Measurements from ENCODE around the gene MAP1S. TPM values are rescaled to one million over a fixed set of nuclear protein-coding genes. Genes with fewer than 3 reads are reported as not detected.
A peak's percentile ranks its signal among the peaks of the same experiment; 100 is the strongest.

The MAP1S gene
- total and polyA plus RNA-seq, 2 of the 13 experiments (the other 11 are each of a cell fraction or from before 2014, with no cell fraction given): 3.8 to 7.3 TPM

GRCh38 chr19:17754634-17755442 lies 35.6 kb downstream of the MAP1S start:
- intact Hi-C loops (cut with micrococcal nuclease; ENCODE audit: unreplicated experiment): no loop called here
- no peak overlapping the region for H3K4me2 ChIP-seq (ENCODE audit: low read depth, low read length)
- H3K27ac ChIP-seq (ENCODE audit: extremely low read length, insufficient read depth, low read length): no peak overlapping the region
- no peaks in the 10 kb centered on the region for H3K79me2 ChIP-seq (ENCODE audit: insufficient read depth, low read length)
- ChIA-PET POLR2A (no interaction called here), CTCF (ENCODE audit: low intra/inter-chr PET ratio, low total read pairs) (no interaction called here)
- 86% methylated on average over 5 of the region's 5 CpGs for WGBS (ENCODE audit: low lambda C conversion rate)
- no peaks in the 10 kb centered on the region for H3K27me3 ChIP-seq (ENCODE audit: control insufficient read depth in 1 of 2, insufficient read depth in 2 of 2, low read length in 2 of 2)
- BruUV-seq (replicated peaks): no TSS peak
- no peak overlapping the region for H2AFZ ChIP-seq (ENCODE audit: low read length)
- in situ Hi-C loops (cut with HindIII; ENCODE audit: extremely low pct_ligation_motif_present, low pct_unique_long_range_greater_than_20kb): no loop called here
- peaks cover 45% of the 10 kb centered on the region for H3K4me1 ChIP-seq (ENCODE audit: insufficient read depth, low read length)
- TF ChIP-seq SATB2 (CRISPR knock-in tag; IDR thresholded peaks at IDR 0.05): no peak
- no peak for TF ChIP-seq ZNF546 (CRISPR knock-in tag; conservative IDR thresholded peaks at IDR 0.05)
- TF ChIP-seq ZNF441 (CRISPR knock-in tag; IDR thresholded peaks at IDR 0.05; ENCODE audit: borderline replicate concordance): no peak
- TF ChIP-seq, protein P1, sequence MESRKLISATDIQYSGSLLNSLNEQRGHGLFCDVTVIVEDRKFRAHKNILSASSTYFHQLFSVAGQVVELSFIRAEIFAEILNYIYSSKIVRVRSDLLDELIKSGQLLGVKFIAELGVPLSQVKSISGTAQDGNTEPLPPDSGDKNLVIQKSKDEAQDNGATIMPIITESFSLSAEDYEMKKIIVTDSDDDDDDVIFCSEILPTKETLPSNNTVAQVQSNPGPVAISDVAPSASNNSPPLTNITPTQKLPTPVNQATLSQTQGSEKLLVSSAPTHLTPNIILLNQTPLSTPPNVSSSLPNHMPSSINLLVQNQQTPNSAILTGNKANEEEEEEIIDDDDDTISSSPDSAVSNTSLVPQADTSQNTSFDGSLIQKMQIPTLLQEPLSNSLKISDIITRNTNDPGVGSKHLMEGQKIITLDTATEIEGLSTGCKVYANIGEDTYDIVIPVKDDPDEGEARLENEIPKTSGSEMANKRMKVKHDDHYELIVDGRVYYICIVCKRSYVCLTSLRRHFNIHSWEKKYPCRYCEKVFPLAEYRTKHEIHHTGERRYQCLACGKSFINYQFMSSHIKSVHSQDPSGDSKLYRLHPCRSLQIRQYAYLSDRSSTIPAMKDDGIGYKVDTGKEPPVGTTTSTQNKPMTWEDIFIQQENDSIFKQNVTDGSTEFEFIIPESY (CRISPR knock-in tag; IDR thresholded peaks at IDR 0.05): peak; percentile 62; the same call in 1 of the 2 replicates
- TF ChIP-seq ZMYM3 (CRISPR knock-in tag; IDR thresholded peaks at IDR 0.05): peak; percentile 68
- TF ChIP-seq SP140L (CRISPR knock-in tag; IDR thresholded peaks at IDR 0.05; ENCODE audit: borderline replicate concordance): no peak
- TF ChIP-seq ZNF543 (CRISPR knock-in tag; IDR thresholded peaks at IDR 0.05): no peak
- TF ChIP-seq MYNN (CRISPR knock-in tag; IDR thresholded peaks at IDR 0.05; ENCODE audit: low read depth): peak; percentile 92; the same call in 1 of the 2 replicates
- no peak for TF ChIP-seq ZNF160 (CRISPR knock-in tag; IDR thresholded peaks at IDR 0.05)
- TF ChIP-seq TARDBP (CRISPR knock-in tag; IDR thresholded peaks at IDR 0.05): no peak
- peak; percentile 95 for TF ChIP-seq ZNF629 (CRISPR knock-in tag; conservative IDR thresholded peaks at IDR 0.05)
- no peak for TF ChIP-seq CEBPB (IDR thresholded peaks at IDR 0.05; ENCODE audit: borderline replicate concordance, low read depth, low read length)
- no peak for TF ChIP-seq ZSCAN21 (CRISPR knock-in tag; IDR thresholded peaks at IDR 0.05; ENCODE audit: borderline replicate concordance)
- TF ChIP-seq, protein P2, sequence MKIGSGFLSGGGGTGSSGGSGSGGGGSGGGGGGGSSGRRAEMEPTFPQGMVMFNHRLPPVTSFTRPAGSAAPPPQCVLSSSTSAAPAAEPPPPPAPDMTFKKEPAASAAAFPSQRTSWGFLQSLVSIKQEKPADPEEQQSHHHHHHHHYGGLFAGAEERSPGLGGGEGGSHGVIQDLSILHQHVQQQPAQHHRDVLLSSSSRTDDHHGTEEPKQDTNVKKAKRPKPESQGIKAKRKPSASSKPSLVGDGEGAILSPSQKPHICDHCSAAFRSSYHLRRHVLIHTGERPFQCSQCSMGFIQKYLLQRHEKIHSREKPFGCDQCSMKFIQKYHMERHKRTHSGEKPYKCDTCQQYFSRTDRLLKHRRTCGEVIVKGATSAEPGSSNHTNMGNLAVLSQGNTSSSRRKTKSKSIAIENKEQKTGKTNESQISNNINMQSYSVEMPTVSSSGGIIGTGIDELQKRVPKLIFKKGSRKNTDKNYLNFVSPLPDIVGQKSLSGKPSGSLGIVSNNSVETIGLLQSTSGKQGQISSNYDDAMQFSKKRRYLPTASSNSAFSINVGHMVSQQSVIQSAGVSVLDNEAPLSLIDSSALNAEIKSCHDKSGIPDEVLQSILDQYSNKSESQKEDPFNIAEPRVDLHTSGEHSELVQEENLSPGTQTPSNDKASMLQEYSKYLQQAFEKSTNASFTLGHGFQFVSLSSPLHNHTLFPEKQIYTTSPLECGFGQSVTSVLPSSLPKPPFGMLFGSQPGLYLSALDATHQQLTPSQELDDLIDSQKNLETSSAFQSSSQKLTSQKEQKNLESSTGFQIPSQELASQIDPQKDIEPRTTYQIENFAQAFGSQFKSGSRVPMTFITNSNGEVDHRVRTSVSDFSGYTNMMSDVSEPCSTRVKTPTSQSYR (CRISPR knock-in tag; IDR thresholded peaks at IDR 0.05; ENCODE audit: borderline replicate concordance): 0 out of 2 replicates have a peak, but pooled peaks have one; percentile 26
- no peak for TF ChIP-seq ZKSCAN8 (CRISPR knock-in tag; IDR thresholded peaks at IDR 0.05; ENCODE audit: borderline replicate concordance)
- FAIRE-seq (no peak), DNase-seq (ENCODE audit: low spot score) (no peak), ATAC-seq (no peak)
- H3K9ac ChIP-seq (ENCODE audit: insufficient read depth, low read depth, low read length): no peak overlapping the region
- H3K4me3 ChIP-seq (replicated peaks in 1 of 3; ENCODE audit: insufficient read depth in 1 of 3, low read depth in 2 of 3, low read length in 3 of 3): no peak overlapping the region
- no peaks in the 10 kb centered on the region for H3K36me3 ChIP-seq (replicated peaks in 1 of 2; ENCODE audit: control insufficient read depth in 1 of 2, insufficient read depth in 2 of 2, low read length in 2 of 2)
- no peaks in the 10 kb centered on the region for H4K20me1 ChIP-seq (ENCODE audit: insufficient read depth, low read length)
- H3K9me3 ChIP-seq (ENCODE audit: low read length): no peaks in the 10 kb centered on the region
